GM19043 (cell line): ENCODE results near the gene FSTL3.
"Not testable (repeated sequence)": the region's sequence is repeated elsewhere in the genome, so short reads cannot be mapped to it uniquely, and the experiment has no call there.

ENCODE experiments used
- ATAC-seq: cut with Tn5 transposase; IDR thresholded peaks from one replicate; pipeline ENCODE4 v1.9.1; 2021; ENCODE audit warnings: low read depth; ENCODE audit not compliant: unreplicated experiment

The FSTL3 gene

DNA sequence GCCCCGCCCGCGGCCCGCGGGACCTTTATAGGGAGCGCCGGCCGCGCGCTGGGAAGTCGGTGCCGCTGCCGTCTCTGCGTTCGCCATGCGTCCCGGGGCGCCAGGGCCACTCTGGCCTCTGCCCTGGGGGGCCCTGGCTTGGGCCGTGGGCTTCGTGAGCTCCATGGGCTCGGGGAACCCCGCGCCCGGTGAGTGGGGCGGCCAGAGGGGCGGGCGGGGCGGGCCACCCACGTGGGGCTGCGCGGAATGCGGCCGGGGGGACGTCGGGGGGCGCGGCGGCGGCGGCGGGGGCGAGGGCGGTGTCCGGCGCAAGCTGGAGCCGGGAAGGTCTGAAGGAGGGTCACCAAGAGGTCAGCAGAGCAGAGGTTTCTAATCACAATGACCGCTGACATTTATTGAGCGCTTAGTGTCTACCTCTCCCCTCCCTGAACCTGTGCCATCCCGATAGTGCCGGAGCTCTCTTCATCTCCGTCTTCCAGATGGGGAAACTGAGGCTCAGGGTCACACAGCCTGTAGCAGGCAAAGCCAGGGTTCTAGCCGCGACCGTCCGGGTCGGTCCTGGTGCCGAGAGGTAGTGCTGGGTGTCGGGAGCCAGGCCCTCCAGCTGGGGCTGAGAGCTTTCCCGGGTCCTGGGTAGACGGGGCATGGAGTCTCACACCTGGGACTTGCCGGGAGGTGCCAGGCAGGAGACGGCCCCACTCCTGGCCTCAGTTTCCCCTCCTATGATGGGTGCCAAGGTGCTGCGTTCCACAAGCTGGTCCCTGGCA, at the start of gene FSTL3:
Gene FSTL3 (plus strand): TSS at position 54 of the 767 bp plus-strand sequence. CDS start 32 bp downstream, at position 86.
- no peak for ATAC-seq

GRCh38 chr19:626566-626965, 49.6 kb upstream of the FSTL3 start:
- ATAC-seq: not testable (repeated sequence)

DNA sequence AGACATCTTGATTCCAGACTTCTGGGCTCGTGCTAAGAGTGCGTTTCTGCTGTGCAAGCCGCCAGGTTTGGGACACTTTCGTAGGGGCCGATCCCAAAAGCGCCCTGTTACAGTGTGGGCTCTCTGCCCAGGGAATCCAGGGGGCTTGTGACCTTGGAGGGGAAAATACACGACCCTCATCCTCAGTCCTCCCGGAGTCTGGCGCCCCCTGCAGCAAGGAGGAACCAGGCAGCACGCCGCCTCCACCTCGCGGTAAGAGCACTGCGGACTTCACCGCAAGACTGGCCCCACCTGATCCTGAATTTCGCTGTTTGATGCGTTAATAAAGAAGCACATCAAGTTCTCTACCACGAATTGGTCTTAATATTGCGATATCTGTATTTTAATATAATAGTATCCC, 48.0 kb upstream of the FSTL3 start:
- ATAC-seq: no peak

DNA sequence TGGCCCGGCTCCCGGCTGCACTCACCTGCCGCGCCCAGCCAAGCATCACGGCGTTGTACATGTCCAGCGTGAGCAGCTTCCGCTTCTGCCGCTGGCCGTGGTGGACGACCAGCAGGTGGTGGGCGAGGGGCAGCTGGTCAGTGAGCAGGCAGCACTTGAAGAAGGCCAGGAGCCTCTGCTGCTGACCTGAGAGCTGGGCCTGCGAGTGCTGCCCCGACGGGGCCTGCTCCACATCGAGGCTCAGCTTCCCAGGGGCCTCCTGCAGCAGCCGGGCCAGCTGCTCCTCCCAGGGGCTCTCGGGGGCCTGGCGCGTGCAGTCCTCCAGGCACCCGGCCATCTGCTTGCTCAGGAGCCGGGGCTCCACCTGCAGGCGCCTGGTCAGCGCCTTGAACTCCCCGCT, 46.7 kb upstream of the FSTL3 start:
- not testable (repeated sequence) for ATAC-seq

DNA sequence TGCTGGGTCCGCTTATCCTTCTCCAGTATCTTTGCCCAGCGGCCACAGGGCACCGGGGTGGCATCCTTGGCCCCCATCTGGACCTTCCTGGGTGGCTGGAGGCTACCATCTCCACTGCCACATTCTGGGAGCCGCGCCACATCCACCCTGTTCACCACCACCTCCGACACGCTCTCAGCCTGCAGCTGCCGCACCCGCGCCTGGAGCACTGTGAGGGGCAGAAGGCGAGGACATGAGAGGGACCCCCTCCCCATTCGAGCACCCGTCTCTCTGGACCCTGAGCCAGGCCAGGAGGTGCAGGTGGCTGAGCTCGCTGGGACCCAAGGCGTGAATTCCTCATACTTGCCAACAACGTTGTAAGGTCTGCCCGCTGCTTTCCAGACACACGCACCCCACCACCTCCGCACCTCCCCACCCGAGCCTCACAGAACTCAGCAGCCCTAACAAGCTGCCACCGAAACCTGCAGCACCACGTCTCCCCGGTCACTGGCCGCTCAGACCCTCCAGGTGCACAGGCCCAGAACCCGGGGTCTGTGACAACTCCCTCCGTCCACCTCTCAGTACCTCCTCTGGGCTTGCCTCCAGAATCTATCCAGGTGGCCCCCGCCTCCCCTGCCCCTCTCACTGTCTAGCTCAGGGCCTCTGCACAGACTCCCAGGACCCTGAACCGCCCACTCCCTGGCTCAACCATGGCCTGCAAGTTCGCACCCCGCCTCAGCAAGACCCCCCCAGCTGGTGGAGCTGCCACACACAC, 46.1 kb upstream of the FSTL3 start:
- no peak for ATAC-seq

DNA sequence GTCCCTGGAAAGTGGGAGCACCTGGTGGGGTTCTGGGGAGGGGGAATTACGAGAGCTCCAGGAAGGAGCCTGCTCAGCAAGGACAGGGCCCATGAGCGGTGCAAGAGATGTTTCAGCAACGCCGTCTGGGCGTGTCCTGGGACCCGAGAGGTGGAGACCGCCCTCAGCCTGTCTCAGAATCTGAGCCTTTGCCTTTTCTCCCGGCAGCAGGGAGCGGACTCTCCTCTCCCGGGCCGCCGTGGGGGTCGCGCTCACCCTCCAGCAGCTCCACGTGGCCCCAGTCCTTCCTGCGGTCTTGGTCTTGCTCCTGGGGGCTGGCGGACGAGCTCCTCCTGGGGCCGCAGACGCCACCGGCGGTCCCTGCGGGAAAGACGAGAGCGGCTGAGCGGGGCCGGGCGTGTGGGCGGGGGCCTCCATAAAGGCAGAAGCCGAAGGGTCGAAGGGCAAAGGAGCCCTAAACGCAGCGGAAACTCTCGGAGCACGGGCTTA, 43.6 kb upstream of the FSTL3 start:
- no peak for ATAC-seq

- ATAC-seq: peak; percentile 85
Measured at GRCh38 chr19:633068-633785, 43.0 kb upstream of the FSTL3 start, which contains the start of gene POLRMT. TSS of gene POLRMT (minus strand) at chr19:633537. CDS start at chr19:633512, 25 bp downstream.

- no peak for ATAC-seq
Measured at GRCh38 chr19:633786-634639, 42.2 kb upstream of the FSTL3 start.

DNA sequence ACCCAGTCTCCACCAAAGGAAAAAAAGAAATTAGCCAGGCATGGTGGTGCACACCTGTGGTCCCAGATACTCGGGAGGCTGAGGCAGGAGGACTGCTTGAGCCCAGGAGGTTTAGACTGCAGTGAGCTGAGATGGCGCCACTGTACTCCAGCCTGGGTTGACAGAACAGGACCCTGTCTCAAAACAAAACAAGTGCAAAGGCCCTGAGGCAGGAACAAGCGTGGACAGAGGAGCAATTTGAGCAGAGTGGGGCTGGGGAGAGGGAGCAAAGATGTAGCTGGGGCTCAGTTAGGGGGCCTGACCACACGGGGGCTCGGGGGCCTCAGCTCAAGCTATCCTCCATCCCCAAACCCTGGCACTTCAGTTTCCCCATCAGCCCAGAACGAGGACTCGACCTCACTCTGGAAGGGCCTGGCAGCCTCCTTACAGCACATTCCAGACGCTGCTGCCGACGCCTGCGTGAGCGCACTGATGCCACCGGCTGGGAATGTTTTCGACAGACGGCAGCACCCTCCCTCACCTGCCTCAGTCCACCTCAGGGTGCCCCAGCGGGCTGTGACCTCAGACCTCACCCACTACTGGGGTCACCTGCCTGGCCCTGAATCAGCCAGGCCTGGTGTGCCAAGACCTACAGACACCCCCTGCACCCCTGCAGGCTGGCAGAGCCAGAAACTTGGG, 41.1 kb upstream of the FSTL3 start:
- ATAC-seq: no peak

DNA sequence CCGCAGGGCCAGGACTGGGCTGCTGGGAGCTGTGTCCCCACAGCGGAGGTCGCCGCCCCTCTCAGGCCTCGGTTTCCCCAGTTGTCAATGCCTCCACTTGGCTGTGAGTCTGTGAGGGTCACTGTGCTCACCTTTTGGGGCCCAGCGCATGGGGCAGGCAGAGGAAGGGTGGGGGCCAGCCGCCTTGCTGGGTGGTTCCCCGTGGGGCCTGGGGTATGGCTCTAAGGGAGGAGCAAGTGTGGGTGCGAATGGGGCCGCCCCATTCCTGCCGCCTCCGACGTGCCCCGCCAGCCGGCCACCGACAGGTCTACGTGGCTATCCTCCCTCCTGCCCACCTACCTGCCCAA, 37.3 kb upstream of the FSTL3 start:
- no peak for ATAC-seq

DNA sequence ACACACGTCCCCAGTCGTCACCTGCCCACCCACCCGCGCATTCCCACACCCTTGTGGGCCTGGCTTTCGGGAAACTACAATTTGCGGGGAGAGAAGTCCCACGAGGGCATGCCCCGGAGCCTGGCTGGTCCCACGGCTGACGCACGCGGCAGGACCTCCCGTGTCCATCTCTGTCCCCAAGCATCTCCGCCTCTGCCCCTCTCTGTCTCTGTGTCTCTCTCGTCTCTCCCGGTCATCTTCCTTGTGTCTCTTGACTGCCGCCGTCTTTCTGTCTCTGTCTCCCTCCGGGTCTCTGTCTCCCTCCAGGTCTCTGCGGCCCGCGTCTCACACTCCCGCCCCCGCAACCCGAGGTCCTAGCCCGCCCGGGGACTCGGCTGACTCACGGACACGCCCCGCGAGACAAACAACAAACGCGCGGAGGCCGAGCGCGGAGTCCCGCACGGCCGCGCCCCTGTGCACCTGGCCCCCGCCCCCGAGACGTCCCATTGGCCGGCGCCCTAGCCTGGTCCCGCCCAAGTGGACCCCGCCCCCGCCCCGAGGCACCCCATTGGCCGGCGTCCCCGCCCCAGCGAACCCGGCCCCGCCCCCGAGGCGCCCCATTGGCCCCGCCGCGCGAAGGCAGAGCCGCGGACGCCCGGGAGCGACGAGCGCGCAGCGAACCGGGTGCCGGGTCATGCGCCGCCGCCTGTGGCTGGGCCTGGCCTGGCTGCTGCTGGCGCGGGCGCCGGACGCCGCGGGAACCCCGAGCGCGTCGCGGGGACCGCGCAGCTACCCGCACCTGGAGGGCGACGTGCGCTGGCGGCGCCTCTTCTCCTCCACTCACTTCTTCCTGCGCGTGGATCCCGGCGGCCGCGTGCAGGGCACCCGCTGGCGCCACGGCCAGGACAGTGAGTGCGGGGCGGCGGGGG, 36.7 kb upstream of the FSTL3 start, which contains the start of gene FGF22:
Gene FGF22 (plus strand): TSS at position 627 of the 908 bp plus-strand sequence. CDS start 47 bp downstream, at position 674.
- ATAC-seq: no peak

DNA sequence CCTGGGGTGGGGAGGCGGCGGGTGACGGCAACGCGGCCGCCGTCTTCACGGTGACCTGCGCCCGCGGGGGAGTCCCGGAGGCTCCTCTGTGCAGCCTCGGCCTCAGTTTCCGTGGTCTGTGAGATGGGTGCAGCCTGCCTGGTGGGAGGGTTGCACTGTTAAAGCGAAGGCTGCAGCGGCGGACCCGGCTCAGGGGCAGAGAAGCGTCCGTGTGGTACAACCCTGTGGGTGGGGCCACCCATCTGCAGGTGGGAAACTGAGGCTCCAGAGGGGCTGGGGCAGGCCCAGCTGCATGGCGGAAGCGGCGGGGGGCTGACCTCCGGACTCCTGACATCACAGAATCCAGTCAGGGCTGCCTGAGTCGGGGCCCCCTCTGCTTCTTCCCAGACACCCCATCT, 36.0 kb upstream of the FSTL3 start:
- no peak for ATAC-seq

- no peak for ATAC-seq
Measured at GRCh38 chr19:640606-641189, 35.5 kb upstream of the FSTL3 start.

DNA sequence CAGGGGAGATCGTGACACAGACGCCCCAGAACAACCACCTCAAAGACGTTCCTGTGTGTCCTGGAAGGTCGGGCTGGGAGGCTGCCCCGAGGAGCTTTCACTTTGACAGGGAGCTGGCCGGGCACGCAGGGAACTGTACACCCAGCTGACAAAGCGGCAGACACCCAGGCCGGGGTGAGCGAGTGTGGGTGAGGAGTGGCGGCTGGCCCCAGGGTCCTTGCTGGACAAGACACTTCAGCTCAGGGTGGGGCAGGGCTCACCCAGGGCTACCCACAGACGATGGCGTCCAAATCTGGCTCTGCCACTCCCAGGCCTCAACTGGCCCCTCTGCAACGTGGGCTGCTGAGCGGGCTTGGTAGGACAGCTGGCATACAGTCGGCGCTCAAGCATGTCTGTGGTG, 34.5 kb upstream of the FSTL3 start:
- ATAC-seq: no peak

- ATAC-seq: no peak
Measured at GRCh38 chr19:642767-643727, 33.1 kb upstream of the FSTL3 start.

- ATAC-seq: no peak
Measured at GRCh38 chr19:643736-644135, 32.5 kb upstream of the FSTL3 start.

- no peak for ATAC-seq
Measured at GRCh38 chr19:644363-644762, 31.8 kb upstream of the FSTL3 start.
